ENCODE measurements around the gene TMEM135.

Gene TMEM135

GRCh38 chr11:87329172-87329571, 291.4 kb downstream of the TMEM135 start:
- peaks cover 0 to 19% of the 10 kb centered on the region in 2 experiments for H3K36me3 ChIP-seq (ENCODE audit: control insufficient read depth in 1 of 2, insufficient read depth in 2 of 2, low read depth in 1 of 2, low read length in 2 of 2)
- H2BK120ac ChIP-seq (ENCODE audit: low read depth, low read length), result no peak overlapping the region
- H2AFZ ChIP-seq (ENCODE audit: low read depth, low read length), result no peak overlapping the region
- H3K79me1 ChIP-seq (replicated peaks; ENCODE audit: low read length, poor library complexity, severe bottlenecking), result no peaks in the 10 kb centered on the region
- no peak overlapping the region for H2BK12ac ChIP-seq (ENCODE audit: low read length in 2 of 2)
- H3K9me3 ChIP-seq (ENCODE audit: control insufficient read depth, low read length), result no peaks in the 10 kb centered on the region
- H3K4ac ChIP-seq (ENCODE audit: low read depth in 1 of 2, low read length in 2 of 2), result no peak overlapping the region
- no peak overlapping the region for H3K18ac ChIP-seq (ENCODE audit: low read depth in 1 of 2, low read length in 2 of 2)
- no peak overlapping the region for H3K27ac ChIP-seq (ENCODE audit: low read length, poor library complexity, severe bottlenecking)
- H3K4me1 ChIP-seq (ENCODE audit: control insufficient read depth, insufficient read depth, low read depth, low read length), result no peaks in the 10 kb centered on the region
- 86% methylated on average over 1 of the region's 2 CpGs for WGBS
- no peak overlapping the region for H3K9ac ChIP-seq (ENCODE audit: low read length)
- H2BK5ac ChIP-seq (ENCODE audit: low read depth, low read length, poor library complexity, severe bottlenecking), result no peak overlapping the region
- H4K91ac ChIP-seq (ENCODE audit: low read length), result no peak overlapping the region
- no peak overlapping the region for H3K4me2 ChIP-seq (ENCODE audit: low read length, poor library complexity, severe bottlenecking)
- H3K27me3 ChIP-seq (ENCODE audit: control insufficient read depth in 1 of 2, insufficient read depth in 1 of 2, low read length in 2 of 2), result no peaks in the 10 kb centered on the region
- H2BK15ac ChIP-seq (ENCODE audit: low read depth, poor library complexity, severe bottlenecking), result no peak overlapping the region
- H3K14ac ChIP-seq (ENCODE audit: low read length in 2 of 2), result no peak overlapping the region
- no peak overlapping the region for H3K23ac ChIP-seq (ENCODE audit: low read length in 2 of 2)
- H2AK5ac ChIP-seq (ENCODE audit: low read length, severe bottlenecking), result no peak overlapping the region
- no peak overlapping the region for H3K4me3 ChIP-seq (ENCODE audit: insufficient read depth in 1 of 2, low read depth in 1 of 2, low read length in 2 of 2)
- no peak for DNase-seq
- H4K8ac ChIP-seq (ENCODE audit: low read length), result no peak overlapping the region

DNA sequence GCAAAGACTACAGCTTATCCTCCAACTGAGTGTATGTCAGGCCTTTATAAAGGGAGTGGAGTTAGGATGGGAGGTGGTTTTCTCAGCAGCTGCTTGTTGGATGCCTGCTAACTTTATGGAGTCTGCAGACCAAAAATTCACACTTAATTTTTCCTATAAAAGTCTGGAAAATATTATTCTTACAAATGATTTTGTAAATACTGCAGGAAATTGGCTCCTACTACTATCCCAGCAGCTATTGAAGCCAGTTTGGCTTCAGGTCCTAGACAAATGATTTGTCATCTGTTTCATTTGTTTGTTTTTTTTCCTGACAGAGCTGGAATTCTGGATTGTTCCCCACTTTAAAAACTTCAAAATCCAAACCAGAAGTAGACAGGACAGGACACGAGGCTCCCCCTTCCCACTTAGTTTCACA, 292.5 kb downstream of the TMEM135 start:
- H3K4me3 ChIP-seq (ENCODE audit: insufficient read depth in 1 of 2, low read depth in 1 of 2, low read length in 2 of 2), result no peak overlapping the region
- H2BK12ac ChIP-seq (ENCODE audit: low read length in 2 of 2), result no peak overlapping the region
- no peak overlapping the region for H2AK5ac ChIP-seq (ENCODE audit: low read length, severe bottlenecking)
- no peak overlapping the region for H3K18ac ChIP-seq (ENCODE audit: low read depth in 1 of 2, low read length in 2 of 2)
- peaks cover 0 to 17% of the 10 kb centered on the region in 2 experiments for H3K36me3 ChIP-seq (ENCODE audit: control insufficient read depth in 1 of 2, insufficient read depth in 2 of 2, low read depth in 1 of 2, low read length in 2 of 2)
- H3K4me2 ChIP-seq (ENCODE audit: low read length, poor library complexity, severe bottlenecking), result no peak overlapping the region
- H3K9ac ChIP-seq (ENCODE audit: low read length), result no peak overlapping the region
- no peak overlapping the region for H2AFZ ChIP-seq (ENCODE audit: low read depth, low read length)
- H3K9me3 ChIP-seq (ENCODE audit: control insufficient read depth, low read length), result no peaks in the 10 kb centered on the region
- no peaks in the 10 kb centered on the region for H3K27me3 ChIP-seq (ENCODE audit: control insufficient read depth in 1 of 2, insufficient read depth in 1 of 2, low read length in 2 of 2)
- no peak overlapping the region for H2BK5ac ChIP-seq (ENCODE audit: low read depth, low read length, poor library complexity, severe bottlenecking)
- no peaks in the 10 kb centered on the region for H3K4me1 ChIP-seq (ENCODE audit: control insufficient read depth, insufficient read depth, low read depth, low read length)
- no peak overlapping the region for H2BK120ac ChIP-seq (ENCODE audit: low read depth, low read length)
- no peak overlapping the region for H3K4ac ChIP-seq (ENCODE audit: low read depth in 1 of 2, low read length in 2 of 2)
- no CpG with 5 or more reads among the region's 1 CpG for WGBS
- no peak overlapping the region for H3K23ac ChIP-seq (ENCODE audit: low read length in 2 of 2)
- no peak overlapping the region for H3K27ac ChIP-seq (ENCODE audit: low read length, poor library complexity, severe bottlenecking)
- no peaks in the 10 kb centered on the region for H3K79me1 ChIP-seq (replicated peaks; ENCODE audit: low read length, poor library complexity, severe bottlenecking)
- H2BK15ac ChIP-seq (ENCODE audit: low read depth, poor library complexity, severe bottlenecking), result no peak overlapping the region
- no peak overlapping the region for H4K8ac ChIP-seq (ENCODE audit: low read length)
- DNase-seq, result no peak
- no peak overlapping the region for H3K14ac ChIP-seq (ENCODE audit: low read length in 2 of 2)
- no peak overlapping the region for H4K91ac ChIP-seq (ENCODE audit: low read length)

- no peak for DNase-seq
- no peak overlapping the region for H2BK12ac ChIP-seq (ENCODE audit: low read length in 2 of 2)
- no peaks in the 10 kb centered on the region for H3K9me3 ChIP-seq (ENCODE audit: control insufficient read depth, low read length)
- H3K14ac ChIP-seq (ENCODE audit: low read length in 2 of 2), result no peak overlapping the region
- no peak overlapping the region for H3K23ac ChIP-seq (ENCODE audit: low read length in 2 of 2)
- H2BK120ac ChIP-seq (ENCODE audit: low read depth, low read length), result no peak overlapping the region
- H3K27me3 ChIP-seq (ENCODE audit: control insufficient read depth in 1 of 2, insufficient read depth in 1 of 2, low read length in 2 of 2), result no peaks in the 10 kb centered on the region
- peak overlapping the region; percentile 33 for H3K9ac ChIP-seq (ENCODE audit: low read length)
- no peak overlapping the region for H2BK15ac ChIP-seq (ENCODE audit: low read depth, poor library complexity, severe bottlenecking)
- H3K27ac ChIP-seq (ENCODE audit: low read length, poor library complexity, severe bottlenecking), result no peak overlapping the region
- no peak overlapping the region for H4K8ac ChIP-seq (ENCODE audit: low read length)
- H2AK5ac ChIP-seq (ENCODE audit: low read length, severe bottlenecking), result no peak overlapping the region
- H3K18ac ChIP-seq (ENCODE audit: low read depth in 1 of 2, low read length in 2 of 2), result no peak overlapping the region
- H3K36me3 ChIP-seq (ENCODE audit: control insufficient read depth in 1 of 2, insufficient read depth in 2 of 2, low read depth in 1 of 2, low read length in 2 of 2), result peaks cover 0 to 11% of the 10 kb centered on the region in 2 experiments
- H3K4me1 ChIP-seq (ENCODE audit: control insufficient read depth, insufficient read depth, low read depth, low read length), result no peaks in the 10 kb centered on the region
- no peak overlapping the region for H4K91ac ChIP-seq (ENCODE audit: low read length)
- H3K4me2 ChIP-seq (ENCODE audit: low read length, poor library complexity, severe bottlenecking), result no peak overlapping the region
- H3K79me1 ChIP-seq (replicated peaks; ENCODE audit: low read length, poor library complexity, severe bottlenecking), result no peaks in the 10 kb centered on the region
- H3K4me3 ChIP-seq (ENCODE audit: insufficient read depth in 1 of 2, low read depth in 1 of 2, low read length in 2 of 2), result peak overlapping the region in 1 of 2 experiments; percentile 35
- no peak overlapping the region for H3K4ac ChIP-seq (ENCODE audit: low read depth in 1 of 2, low read length in 2 of 2)
- no peak overlapping the region for H2BK5ac ChIP-seq (ENCODE audit: low read depth, low read length, poor library complexity, severe bottlenecking)
- WGBS, result 96% methylated on average over 6 of the region's 6 CpGs
- H2AFZ ChIP-seq (ENCODE audit: low read depth, low read length), result no peak overlapping the region
Measured at GRCh38 chr11:87331273-87331672, 293.5 kb downstream of the TMEM135 start.

DNA sequence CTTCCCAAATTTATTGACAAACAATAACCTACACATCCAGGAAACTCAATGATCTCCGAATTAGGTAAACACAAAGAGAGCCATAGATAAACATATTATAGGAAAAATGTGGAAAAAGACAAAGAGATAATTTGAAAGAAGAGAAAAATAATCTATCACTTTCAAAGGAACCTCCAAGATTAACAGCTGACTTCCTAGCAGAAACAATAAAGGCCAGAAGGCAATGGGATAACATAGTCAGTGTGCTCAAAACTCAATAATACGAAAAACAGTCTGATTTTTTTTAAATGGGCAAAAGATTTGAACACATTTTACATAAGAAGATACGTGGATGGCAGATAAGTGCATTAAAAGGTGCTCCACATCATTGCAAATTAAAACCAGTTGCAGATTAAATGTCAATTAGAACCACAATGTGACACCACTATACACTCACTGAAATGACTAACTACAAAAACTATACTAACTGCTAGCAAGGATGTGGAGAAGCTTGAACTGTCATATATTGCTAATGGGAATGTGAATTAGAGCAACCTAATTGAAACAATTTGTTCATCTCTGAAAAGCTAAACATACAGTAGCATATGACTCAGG, 300.4 kb downstream of the TMEM135 start:
- Histone ChIP-seq H3K4me2 (ENCODE audit: low read length, poor library complexity, severe bottlenecking) (no peak overlapping the region), H2AK5ac (ENCODE audit: low read length, severe bottlenecking) (no peak overlapping the region), H3K79me1 (replicated peaks; ENCODE audit: low read length, poor library complexity, severe bottlenecking) (no peaks in the 10 kb centered on the region), H3K4me3 (ENCODE audit: insufficient read depth in 1 of 2, low read depth in 1 of 2, low read length in 2 of 2) (peak overlapping the region in 1 of 2 experiments; percentile 4), H2BK12ac (ENCODE audit: low read length in 2 of 2) (no peak overlapping the region), H3K9me3 (ENCODE audit: control insufficient read depth, low read length) (peaks cover 34% of the 10 kb centered on the region), H4K8ac (ENCODE audit: low read length) (no peak overlapping the region), H3K4ac (ENCODE audit: low read depth in 1 of 2, low read length in 2 of 2) (no peak overlapping the region), H3K27ac (ENCODE audit: low read length, poor library complexity, severe bottlenecking) (no peak overlapping the region), H2BK5ac (ENCODE audit: low read depth, low read length, poor library complexity, severe bottlenecking) (no peak overlapping the region), H3K9ac (ENCODE audit: low read length) (no peak overlapping the region), H4K91ac (ENCODE audit: low read length) (no peak overlapping the region), H3K23ac (ENCODE audit: low read length in 2 of 2) (no peak overlapping the region), H3K14ac (ENCODE audit: low read length in 2 of 2) (no peak overlapping the region), H3K36me3 (ENCODE audit: control insufficient read depth in 1 of 2, insufficient read depth in 2 of 2, low read depth in 1 of 2, low read length in 2 of 2) (no peaks in the 10 kb centered on the region), H2AFZ (ENCODE audit: low read depth, low read length) (no peak overlapping the region), H3K27me3 (ENCODE audit: control insufficient read depth in 1 of 2, insufficient read depth in 1 of 2, low read length in 2 of 2) (no peaks in the 10 kb centered on the region), H3K4me1 (ENCODE audit: control insufficient read depth, insufficient read depth, low read depth, low read length) (no peaks in the 10 kb centered on the region), H2BK120ac (ENCODE audit: low read depth, low read length) (no peak overlapping the region), H2BK15ac (ENCODE audit: low read depth, poor library complexity, severe bottlenecking) (no peak overlapping the region), H3K18ac (ENCODE audit: low read depth in 1 of 2, low read length in 2 of 2) (no peak overlapping the region)
- no peak for DNase-seq
- WGBS, result 89% methylated on average over 2 of the region's 3 CpGs

Measured in mesenchymal stem cell (in vitro differentiated cells and primary cell).